ENCODE data around the gene TNFAIP8. TPM values are rescaled to one million over a fixed set of nuclear protein-coding genes. Genes with fewer than 3 reads are reported as not detected.
A peak's percentile ranks its signal among the peaks of the same experiment; 100 is the strongest.

The TNFAIP8 gene
- total RNA-seq, 4 donors from 2014 or later = 20.2 to 26.2 (median 22.5) TPM

GRCh38 chr5:119313197-119313596 is 42.6 kb upstream of the TNFAIP8 start:
- no peak overlapping the region for H3K4me3 ChIP-seq
- peaks cover 0 to 29% (median 22%) of the 10 kb centered on the region in 4 donors for H3K4me1 ChIP-seq
- no peaks in the 10 kb centered on the region for H3K9me3 ChIP-seq
- H3K27me3 ChIP-seq = no peaks in the 10 kb centered on the region
- no peaks in the 10 kb centered on the region for H3K36me3 ChIP-seq
- intact Hi-C loops (cut with DNase I) = no loop called here
- WGBS = 81% methylated on average over 1 of the region's 1 CpG
- H3K27ac ChIP-seq (replicated peaks in 1 of 4) = peak overlapping the region in 1 of 4 donors; percentile 25
- DNase-seq (ENCODE audit: extremely low spot score) = no peak
- no peak for TF ChIP-seq POLR2AphosphoS5 (IDR thresholded peaks at IDR 0.05)
- TF ChIP-seq POLR2A (IDR thresholded peaks at IDR 0.05; ENCODE audit: low read depth) = no peak
- no peak for TF ChIP-seq CTCF (IDR thresholded peaks at IDR 0.05)
- TF ChIP-seq EP300 (IDR thresholded peaks at IDR 0.05) = no peak

GRCh38 chr5:119313658-119314605 is 41.9 kb upstream of the TNFAIP8 start:
- DNase-seq (ENCODE audit: extremely low spot score) = no peak
- H3K27me3 ChIP-seq = no peaks in the 10 kb centered on the region
- intact Hi-C loops (cut with DNase I) = no loop called here
- H3K9me3 ChIP-seq = no peaks in the 10 kb centered on the region
- H3K36me3 ChIP-seq = no peaks in the 10 kb centered on the region
- WGBS = 64% methylated on average over 5 of the region's 5 CpGs
- H3K27ac ChIP-seq (replicated peaks in 1 of 4) = peak overlapping the region in 1 of 4 donors; percentile 25
- no peak overlapping the region for H3K4me3 ChIP-seq
- TF ChIP-seq CTCF (IDR thresholded peaks at IDR 0.05) (no peak), EP300 (IDR thresholded peaks at IDR 0.05) (no peak), POLR2AphosphoS5 (IDR thresholded peaks at IDR 0.05) (no peak), POLR2A (IDR thresholded peaks at IDR 0.05; ENCODE audit: low read depth) (no peak)
- H3K4me1 ChIP-seq = peaks cover 0 to 27% (median 22%) of the 10 kb centered on the region in 4 donors

- H3K27me3 ChIP-seq = no peaks in the 10 kb centered on the region
- intact Hi-C loops (cut with DNase I) = no loop called here
- no peak overlapping the region for H3K27ac ChIP-seq (replicated peaks in 1 of 4)
Observed at GRCh38 chr5:119315516-119315949, 40.3 kb upstream of the TNFAIP8 start.

GRCh38 chr5:119316086-119316485 is 39.7 kb upstream of the TNFAIP8 start:
- H3K36me3 ChIP-seq = no peaks in the 10 kb centered on the region
- H3K9me3 ChIP-seq = no peaks in the 10 kb centered on the region
- H3K27me3 ChIP-seq = no peaks in the 10 kb centered on the region
- TF ChIP-seq EP300 (IDR thresholded peaks at IDR 0.05) = no peak
- TF ChIP-seq POLR2A (IDR thresholded peaks at IDR 0.05; ENCODE audit: low read depth) = no peak
- no peak for TF ChIP-seq CTCF (IDR thresholded peaks at IDR 0.05)
- TF ChIP-seq POLR2AphosphoS5 (IDR thresholded peaks at IDR 0.05) = no peak
- H3K4me3 ChIP-seq = no peak overlapping the region
- intact Hi-C loops (cut with DNase I) = no loop called here
- WGBS = 96% methylated on average over 8 of the region's 8 CpGs
- no peak overlapping the region for H3K27ac ChIP-seq (replicated peaks in 1 of 4)
- no peak for DNase-seq (ENCODE audit: extremely low spot score)
- H3K4me1 ChIP-seq = peaks cover 0 to 27% (median 22%) of the 10 kb centered on the region in 4 donors

More at GRCh38 chr5:119315516-119315949, 40.3 kb upstream of the TNFAIP8 start:
- Histone ChIP-seq H3K36me3 (no peaks in the 10 kb centered on the region), H3K4me3 (no peak overlapping the region), H3K4me1 (peaks cover 0 to 27% (median 22%) of the 10 kb centered on the region in 4 donors), H3K9me3 (no peaks in the 10 kb centered on the region)
- TF ChIP-seq CTCF (IDR thresholded peaks at IDR 0.05) (peak; percentile 11 to 29 (median 28)), EP300 (IDR thresholded peaks at IDR 0.05) (no peak), POLR2A (IDR thresholded peaks at IDR 0.05; ENCODE audit: low read depth) (no peak), POLR2AphosphoS5 (IDR thresholded peaks at IDR 0.05) (no peak)
- WGBS = 11% methylated on average over 1 of the region's 2 CpGs
- DNase-seq (ENCODE audit: extremely low spot score) = no peak

Measured in esophagus muscularis mucosa (tissue), 4 donors.